HepG2 (cell line): Measurements from ENCODE around the gene CHN2. TPM values are rescaled to one million over a fixed set of nuclear protein-coding genes. Genes with fewer than 3 reads are reported as not detected.

Experiments
- ARID2 ChIP-seq: sonication (generic); formaldehyde crosslinking; IDR thresholded peaks from 2 replicates; pipeline ENCODE4 v1.8.1; 2022; ENCODE audit warnings: mild to moderate bottlenecking, missing genetic modification reagents, borderline replicate concordance
- CHD2 ChIP-seq: IDR thresholded peaks from 2 replicates; pipeline ENCODE4 v1.6.1; 2011; ENCODE audit warnings: low read depth, low read length, improper control_type of control experiment
- EHMT2 ChIP-seq: fragments of 200-600 bp; sonication (generic); IDR thresholded peaks from 2 replicates; pipeline ENCODE4 v1.7.0; 2017; ENCODE audit warnings: antibody characterized with exemption, low read depth, low read length, borderline replicate concordance
- HNF4A ChIP-seq: sonication (generic); formaldehyde crosslinking; IDR thresholded peaks from 2 replicates; pipeline ENCODE4 v1.4.0; 2020; ENCODE audit warnings: missing genetic modification reagents
- JUNB ChIP-seq: sonication (generic); formaldehyde crosslinking; IDR thresholded peaks from 2 replicates; pipeline ENCODE4 v1.8.0; 2022; ENCODE audit warnings: missing genetic modification reagents, mild to moderate bottlenecking, borderline replicate concordance
- RAD51 ChIP-seq: fragments of 450-650 bp; IDR thresholded peaks from 2 replicates; pipeline ENCODE4 v1.6.1; 2016; ENCODE audit warnings: borderline replicate concordance
- RXRA ChIP-seq: sonication (generic); formaldehyde crosslinking; IDR thresholded peaks from 2 replicates; pipeline ENCODE4 v1.5.1; 2020; ENCODE audit warnings: missing genetic modification reagents
- SP5 ChIP-seq: IDR thresholded peaks from 2 replicates; pipeline ENCODE4 v1.6.1; 2016; ENCODE audit warnings: low read depth, borderline replicate concordance
- TAF15 ChIP-seq: fragments of 200-400 bp; formaldehyde crosslinking; IDR thresholded peaks from one replicate; pipeline ENCODE4 v1.6.1; 2018; ENCODE audit warnings: mild to moderate bottlenecking, low read depth, low read length; ENCODE audit not compliant: poor library complexity, severe bottlenecking
- THAP8 ChIP-seq: sonication (generic); formaldehyde crosslinking; IDR thresholded peaks from 2 replicates; pipeline ENCODE4 v1.5.1; 2020; ENCODE audit warnings: missing genetic modification reagents, mild to moderate bottlenecking, borderline replicate concordance
- ZKSCAN8 ChIP-seq: IDR thresholded peaks from 2 replicates; pipeline ENCODE4 v1.6.1; 2016; ENCODE audit warnings: borderline replicate concordance, missing genetic modification reagents, missing compliant biosample characterization
- ZNF256 ChIP-seq: sonication (generic); formaldehyde crosslinking; conservative IDR thresholded peaks from 2 replicates; pipeline ENCODE4 v1.4.0; 2020; ENCODE audit warnings: missing genetic modification reagents
- ZNF652 ChIP-seq: IDR thresholded peaks from 2 replicates; pipeline ENCODE4 v1.6.1; 2016; ENCODE audit warnings: low read depth, borderline replicate concordance
- ZNF709 ChIP-seq: sonication (generic); formaldehyde crosslinking; IDR thresholded peaks from 2 replicates; pipeline ENCODE4 v1.5.0; 2020; ENCODE audit warnings: mild to moderate bottlenecking, missing genetic modification reagents
- ZSCAN21 ChIP-seq: sonication (generic); formaldehyde crosslinking; IDR thresholded peaks from 2 replicates; pipeline ENCODE4 v1.8.0; 2022; ENCODE audit warnings: mild to moderate bottlenecking, missing genetic modification reagents, moderate library complexity, borderline replicate concordance
- polyA plus RNA-seq, 8 experiments: library from polyadenylated mRNA; depleted of rRNA in 3 of 8; stranded (reverse) in 7 of 8; unstranded in 1 of 8; fragments of >200 nt; fragmentation: Illumina TruSeq in 4 of 8; extraction: Trizol in 4 of 8; gene quantifications; 2 replicates each; pipeline versions ENCODE4 v1.2.1 to v1.2.3, GENCODE V29; 2011 to 2016; ENCODE audit warnings: low read depth in 4 of 8, missing spikeins in 1 of 8, mixed read lengths in 1 of 8; ENCODE audit not compliant: insufficient read depth in 1 of 8
- total RNA-seq, 5 experiments: library from RNA; depleted of rRNA; stranded (reverse); fragments of >200 nt; fragmentation: Illumina TruSeq; extraction: Trizol; gene quantifications; 2 replicates each; pipeline ENCODE4 v1.2.3, GENCODE V29; 2016; ENCODE audit warnings: low read depth in 1 of 5
- TF ChIP-seq, protein P1 (sequence below): sonication (generic); formaldehyde crosslinking; IDR thresholded peaks from 2 replicates; pipeline ENCODE4 v1.8.0; 2022; ENCODE audit warnings: missing genetic modification reagents, low read depth, mild to moderate bottlenecking, borderline replicate concordance
- TF ChIP-seq, protein P2 (sequence below), 2 experiments: sonication (generic) in 1 of 2; formaldehyde crosslinking in 1 of 2; IDR thresholded peaks; 2 replicates each; pipeline versions ENCODE4 v1.5.1 to v1.6.1; 2011 to 2020; ENCODE audit warnings: borderline replicate concordance in 1 of 2, low read depth in 1 of 2, low read length in 1 of 2, mild to moderate bottlenecking in 1 of 2, missing genetic modification reagents in 1 of 2, moderate library complexity in 1 of 2
- TF ChIP-seq, protein P3 (sequence below): sonication (generic); formaldehyde crosslinking; IDR thresholded peaks from 2 replicates; pipeline ENCODE4 v1.4.0; 2020; ENCODE audit warnings: missing genetic modification reagents

CHN2 gene
- total and polyA plus RNA-seq, 2 of the 13 experiments (the other 11 are each of a cell fraction or from before 2014, with no cell fraction given): 23.5 to 30.5 TPM

- TF ChIP-seq, protein P1, sequence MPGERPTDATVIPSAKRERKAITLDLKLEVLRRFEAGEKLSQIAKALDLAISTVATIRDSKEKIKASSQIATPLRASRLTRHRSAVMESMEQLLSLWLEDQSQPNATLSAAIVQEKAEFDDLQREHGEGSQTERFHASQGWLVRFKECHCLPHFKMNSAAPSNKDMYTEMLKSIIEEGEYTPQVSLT: no peak
- TF ChIP-seq, protein P2, sequence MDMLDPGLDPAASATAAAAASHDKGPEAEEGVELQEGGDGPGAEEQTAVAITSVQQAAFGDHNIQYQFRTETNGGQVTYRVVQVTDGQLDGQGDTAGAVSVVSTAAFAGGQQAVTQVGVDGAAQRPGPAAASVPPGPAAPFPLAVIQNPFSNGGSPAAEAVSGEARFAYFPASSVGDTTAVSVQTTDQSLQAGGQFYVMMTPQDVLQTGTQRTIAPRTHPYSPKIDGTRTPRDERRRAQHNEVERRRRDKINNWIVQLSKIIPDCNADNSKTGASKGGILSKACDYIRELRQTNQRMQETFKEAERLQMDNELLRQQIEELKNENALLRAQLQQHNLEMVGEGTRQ (IDR thresholded peaks at IDR 0.05; ENCODE audit: low read depth, low read length): no peak
- TF ChIP-seq, protein P2 (CRISPR knock-in tag; IDR thresholded peaks at IDR 0.05; ENCODE audit: borderline replicate concordance): no peak
- no peak for TF ChIP-seq ZNF709 (CRISPR knock-in tag)
- no peak for TF ChIP-seq ZNF652 (CRISPR knock-in tag)
- TF ChIP-seq SP5 (CRISPR knock-in tag): peak; percentile 83
- peak; percentile 21; the same call in 1 of the 2 replicates for TF ChIP-seq JUNB (CRISPR knock-in tag)
- no peak for TF ChIP-seq EHMT2
- peak; percentile 55 for TF ChIP-seq HNF4A (CRISPR knock-in tag)
- TF ChIP-seq TAF15: no peak
- no peak for TF ChIP-seq ZSCAN21 (CRISPR knock-in tag)
- TF ChIP-seq RXRA: no peak; the same call in 1 of the 2 replicates
- TF ChIP-seq ZKSCAN8 (CRISPR knock-in tag): peak; percentile 27
- TF ChIP-seq ZNF256 (CRISPR knock-in tag): no peak
- no peak for TF ChIP-seq CHD2
- TF ChIP-seq, protein P3, sequence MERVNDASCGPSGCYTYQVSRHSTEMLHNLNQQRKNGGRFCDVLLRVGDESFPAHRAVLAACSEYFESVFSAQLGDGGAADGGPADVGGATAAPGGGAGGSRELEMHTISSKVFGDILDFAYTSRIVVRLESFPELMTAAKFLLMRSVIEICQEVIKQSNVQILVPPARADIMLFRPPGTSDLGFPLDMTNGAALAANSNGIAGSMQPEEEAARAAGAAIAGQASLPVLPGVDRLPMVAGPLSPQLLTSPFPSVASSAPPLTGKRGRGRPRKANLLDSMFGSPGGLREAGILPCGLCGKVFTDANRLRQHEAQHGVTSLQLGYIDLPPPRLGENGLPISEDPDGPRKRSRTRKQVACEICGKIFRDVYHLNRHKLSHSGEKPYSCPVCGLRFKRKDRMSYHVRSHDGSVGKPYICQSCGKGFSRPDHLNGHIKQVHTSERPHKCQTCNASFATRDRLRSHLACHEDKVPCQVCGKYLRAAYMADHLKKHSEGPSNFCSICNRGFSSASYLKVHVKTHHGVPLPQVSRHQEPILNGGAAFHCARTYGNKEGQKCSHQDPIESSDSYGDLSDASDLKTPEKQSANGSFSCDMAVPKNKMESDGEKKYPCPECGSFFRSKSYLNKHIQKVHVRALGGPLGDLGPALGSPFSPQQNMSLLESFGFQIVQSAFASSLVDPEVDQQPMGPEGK (CRISPR knock-in tag): peak; percentile 75; the same call in 1 of the 2 replicates
- TF ChIP-seq RAD51: no peak
- no peak for TF ChIP-seq ARID2 (CRISPR knock-in tag)
- no peak for TF ChIP-seq THAP8
Measured at GRCh38 chr7:29190349-29191045, 4.1 kb upstream of the CHN2 start (continued).
